Measurements from ENCODE around the gene GRM5. TPM values are rescaled to one million over a fixed set of nuclear protein-coding genes. Genes with fewer than 3 reads are reported as not detected.

The GRM5 gene
- total RNA-seq, 1 donor from 2014 or later, result 0.17 TPM

DNA sequence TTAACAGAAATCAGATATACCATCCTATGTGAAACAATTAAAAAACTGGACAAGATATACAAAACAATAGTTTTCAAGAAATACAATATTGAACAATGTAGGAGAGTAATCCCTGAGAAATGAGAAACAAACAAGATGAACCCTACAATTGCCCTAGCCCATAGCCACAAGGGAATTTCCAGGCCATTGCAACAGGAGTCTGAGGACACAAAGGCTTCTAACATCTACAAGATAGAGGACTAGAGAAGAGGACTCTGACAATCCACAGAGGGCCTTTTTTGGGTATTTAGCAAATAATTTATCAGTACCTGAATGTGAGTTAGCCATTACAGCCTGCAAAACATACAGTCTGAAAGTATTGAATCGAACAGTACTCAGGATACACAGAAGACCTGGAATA is 251.7 kb downstream of the GRM5 start:
- Mint-ChIP-seq H3K27me3 (peaks cover 4% of the 10 kb centered on the region), H3K27ac (no peak overlapping the region), H3K4me3 (no peak overlapping the region), H3K36me3 (no peaks in the 10 kb centered on the region), H3K9me3 (no peaks in the 10 kb centered on the region), H3K4me1 (ENCODE audit: unreplicated experiment) (no peaks in the 10 kb centered on the region)
- no peak for DNase-seq (ENCODE audit: extremely low spot score, unreplicated experiment)
- TF ChIP-seq, protein P1, sequence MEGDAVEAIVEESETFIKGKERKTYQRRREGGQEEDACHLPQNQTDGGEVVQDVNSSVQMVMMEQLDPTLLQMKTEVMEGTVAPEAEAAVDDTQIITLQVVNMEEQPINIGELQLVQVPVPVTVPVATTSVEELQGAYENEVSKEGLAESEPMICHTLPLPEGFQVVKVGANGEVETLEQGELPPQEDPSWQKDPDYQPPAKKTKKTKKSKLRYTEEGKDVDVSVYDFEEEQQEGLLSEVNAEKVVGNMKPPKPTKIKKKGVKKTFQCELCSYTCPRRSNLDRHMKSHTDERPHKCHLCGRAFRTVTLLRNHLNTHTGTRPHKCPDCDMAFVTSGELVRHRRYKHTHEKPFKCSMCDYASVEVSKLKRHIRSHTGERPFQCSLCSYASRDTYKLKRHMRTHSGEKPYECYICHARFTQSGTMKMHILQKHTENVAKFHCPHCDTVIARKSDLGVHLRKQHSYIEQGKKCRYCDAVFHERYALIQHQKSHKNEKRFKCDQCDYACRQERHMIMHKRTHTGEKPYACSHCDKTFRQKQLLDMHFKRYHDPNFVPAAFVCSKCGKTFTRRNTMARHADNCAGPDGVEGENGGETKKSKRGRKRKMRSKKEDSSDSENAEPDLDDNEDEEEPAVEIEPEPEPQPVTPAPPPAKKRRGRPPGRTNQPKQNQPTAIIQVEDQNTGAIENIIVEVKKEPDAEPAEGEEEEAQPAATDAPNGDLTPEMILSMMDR (conservative IDR thresholded peaks at IDR 0.05), result no peak

DNA sequence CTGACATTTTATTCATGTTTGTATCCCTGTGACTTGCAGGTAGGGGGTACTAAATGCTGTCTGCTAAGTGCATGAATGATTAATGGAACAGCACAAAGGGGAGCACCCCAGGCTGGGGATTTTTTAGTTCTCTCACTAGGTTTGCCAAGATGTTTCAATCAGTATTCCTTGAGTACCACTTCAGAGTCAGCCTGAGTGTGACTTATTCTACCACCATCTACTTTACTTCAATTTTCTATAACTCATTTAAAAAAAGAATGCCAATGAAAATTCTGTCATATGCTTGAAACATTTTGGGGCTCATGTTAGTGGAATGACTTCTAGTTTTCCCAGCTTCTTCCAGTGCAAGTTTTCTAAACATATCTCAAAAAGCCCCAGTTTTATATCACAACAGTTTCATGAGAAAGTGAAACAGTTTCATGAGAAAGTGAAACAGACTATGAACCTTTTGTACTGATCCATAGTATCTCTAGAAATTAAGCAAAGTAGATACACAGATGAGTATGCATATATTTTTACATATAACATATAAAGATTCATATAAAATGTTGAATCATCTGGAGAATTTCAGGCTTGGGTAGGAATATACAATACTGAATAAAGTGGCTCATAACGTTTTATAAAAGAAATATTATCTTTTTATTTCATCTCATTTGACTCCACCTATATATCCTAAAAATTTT is 252.4 kb downstream of the GRM5 start:
- Mint-ChIP-seq H3K4me1 (ENCODE audit: unreplicated experiment) (no peaks in the 10 kb centered on the region), H3K27ac (no peak overlapping the region), H3K9me3 (no peaks in the 10 kb centered on the region), H3K36me3 (no peaks in the 10 kb centered on the region), H3K27me3 (peaks cover 4% of the 10 kb centered on the region), H3K4me3 (no peak overlapping the region)
- TF ChIP-seq, protein P1 (conservative IDR thresholded peaks at IDR 0.05), result no peak
- no peak for DNase-seq (ENCODE audit: extremely low spot score, unreplicated experiment)

DNA sequence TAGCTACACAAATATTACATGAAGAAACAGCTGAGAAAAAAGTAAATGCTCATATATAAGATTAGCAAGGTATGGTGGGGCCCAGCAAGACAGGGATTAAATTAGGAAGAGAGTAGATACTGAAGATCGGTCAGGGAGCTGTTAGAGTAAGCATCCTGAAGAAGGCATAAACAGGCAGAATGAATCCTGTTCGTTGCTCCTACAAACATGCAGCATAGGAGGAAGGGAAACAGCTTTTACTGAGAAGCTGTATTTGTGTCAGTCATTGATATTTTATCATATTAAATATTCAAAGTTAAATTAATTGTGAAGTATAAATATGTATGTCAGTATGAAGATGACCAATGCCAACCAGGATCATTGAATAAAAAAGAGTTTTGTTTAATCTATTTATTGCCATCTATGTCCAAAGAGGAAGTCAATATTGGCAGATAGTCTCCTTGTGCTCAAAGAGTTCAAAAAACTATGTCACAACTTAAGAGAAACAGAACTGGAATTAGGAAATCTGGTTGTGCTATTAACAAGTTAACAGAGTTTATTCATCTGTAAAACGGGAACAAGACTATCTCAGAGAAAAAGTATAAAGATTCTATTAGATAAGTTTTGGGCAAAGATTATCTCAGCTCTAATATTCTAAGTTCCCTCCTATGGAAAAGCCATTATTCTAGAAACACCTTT is 255.2 kb downstream of the GRM5 start:
- DNase-seq (ENCODE audit: extremely low spot score, unreplicated experiment), result no peak
- Mint-ChIP-seq H3K4me1 (ENCODE audit: unreplicated experiment) (no peaks in the 10 kb centered on the region), H3K36me3 (no peaks in the 10 kb centered on the region), H3K9me3 (no peaks in the 10 kb centered on the region), H3K27ac (no peak overlapping the region), H3K27me3 (peaks cover 4% of the 10 kb centered on the region), H3K4me3 (no peak overlapping the region)
- TF ChIP-seq, protein P1 (conservative IDR thresholded peaks at IDR 0.05), result no peak

DNA sequence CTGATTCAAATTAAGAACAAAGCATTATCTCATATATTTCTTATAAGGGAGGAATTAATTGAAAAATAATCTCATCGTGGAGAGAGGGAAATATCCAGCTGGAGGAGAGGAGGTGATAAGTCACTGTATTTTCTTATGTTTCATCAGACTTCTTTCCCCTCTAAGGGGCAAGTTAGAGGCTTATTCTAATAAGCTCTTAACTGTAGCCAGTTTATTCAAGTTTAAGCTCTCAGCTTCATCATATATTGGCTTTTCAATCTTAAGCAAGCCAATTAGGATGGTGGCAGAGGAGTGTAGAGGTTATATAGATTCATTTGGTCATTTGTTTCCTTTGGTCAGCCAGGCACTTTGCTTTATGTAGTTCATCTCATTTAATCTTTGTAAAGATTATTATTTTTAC is 256.7 kb downstream of the GRM5 start:
- no peaks in the 10 kb centered on the region for H3K9me3 Mint-ChIP-seq
- no peak for DNase-seq (ENCODE audit: extremely low spot score, unreplicated experiment)
- TF ChIP-seq, protein P1 (conservative IDR thresholded peaks at IDR 0.05), result no peak
- no peak overlapping the region for H3K27ac Mint-ChIP-seq
- H3K27me3 Mint-ChIP-seq, result peaks cover 4% of the 10 kb centered on the region
- H3K36me3 Mint-ChIP-seq, result no peaks in the 10 kb centered on the region
- H3K4me1 Mint-ChIP-seq (ENCODE audit: unreplicated experiment), result no peaks in the 10 kb centered on the region
- H3K4me3 Mint-ChIP-seq, result no peak overlapping the region

DNA sequence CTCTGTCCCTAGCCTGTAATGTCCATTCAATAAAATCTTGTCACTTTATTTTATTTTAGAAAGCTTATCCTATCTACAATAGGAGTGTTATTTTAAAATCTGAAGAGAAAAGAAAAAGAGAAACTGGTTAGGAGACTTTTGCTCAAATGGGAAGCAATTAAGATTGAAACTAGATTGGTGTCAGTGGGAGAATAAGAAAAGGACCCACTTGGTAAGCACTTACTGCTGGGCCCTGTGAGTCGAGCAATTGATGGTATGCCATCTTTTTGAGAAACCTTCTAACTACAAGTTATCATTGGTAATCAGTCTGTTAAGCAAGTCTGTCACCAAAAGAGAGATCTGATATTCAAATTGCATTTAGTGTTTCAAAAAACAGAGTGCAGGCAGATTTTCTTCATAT is 258.4 kb downstream of the GRM5 start:
- Mint-ChIP-seq H3K4me3 (no peak overlapping the region), H3K27ac (no peak overlapping the region), H3K9me3 (no peaks in the 10 kb centered on the region), H3K36me3 (no peaks in the 10 kb centered on the region), H3K27me3 (peaks cover 4% of the 10 kb centered on the region), H3K4me1 (ENCODE audit: unreplicated experiment) (no peaks in the 10 kb centered on the region)
- DNase-seq (ENCODE audit: extremely low spot score, unreplicated experiment), result no peak
- TF ChIP-seq, protein P1 (conservative IDR thresholded peaks at IDR 0.05), result no peak
